NCI-H2107 treated with DMSO at 0.1 percent for 48 hours (cell line): ENCODE data around the gene CFDP1.
"Not testable (repeated sequence)": the region's sequence is repeated elsewhere in the genome, so short reads cannot be mapped to it uniquely, and the experiment has no call there.

ENCODE experiments used
- DNase-seq: peaks from one replicate; lab custom pipeline; 2025; ENCODE audit not compliant: unreplicated experiment; lab: John Stamatoyannopoulos, UW

CFDP1 gene

DNA sequence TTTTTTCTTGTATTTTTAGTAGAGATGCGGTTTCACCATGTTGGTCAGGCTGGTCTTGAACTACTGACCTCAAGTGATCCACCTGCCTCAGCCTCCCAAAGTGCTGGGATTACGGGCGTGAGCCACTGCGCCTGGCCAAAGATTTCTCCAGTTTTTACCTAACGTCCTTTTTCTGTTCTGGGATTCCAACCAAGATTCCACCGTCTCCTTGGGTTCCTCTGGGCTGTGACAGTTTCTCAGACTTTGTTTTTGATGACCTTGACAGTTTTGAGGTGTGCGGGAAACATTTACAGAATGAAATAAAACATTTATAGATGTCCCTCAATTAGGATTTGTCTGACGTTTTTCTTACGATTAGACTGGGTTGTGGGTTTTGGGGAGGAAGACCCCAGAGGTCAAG, 163.9 kb downstream of the CFDP1 start:
- not testable (repeated sequence) for DNase-seq

DNA sequence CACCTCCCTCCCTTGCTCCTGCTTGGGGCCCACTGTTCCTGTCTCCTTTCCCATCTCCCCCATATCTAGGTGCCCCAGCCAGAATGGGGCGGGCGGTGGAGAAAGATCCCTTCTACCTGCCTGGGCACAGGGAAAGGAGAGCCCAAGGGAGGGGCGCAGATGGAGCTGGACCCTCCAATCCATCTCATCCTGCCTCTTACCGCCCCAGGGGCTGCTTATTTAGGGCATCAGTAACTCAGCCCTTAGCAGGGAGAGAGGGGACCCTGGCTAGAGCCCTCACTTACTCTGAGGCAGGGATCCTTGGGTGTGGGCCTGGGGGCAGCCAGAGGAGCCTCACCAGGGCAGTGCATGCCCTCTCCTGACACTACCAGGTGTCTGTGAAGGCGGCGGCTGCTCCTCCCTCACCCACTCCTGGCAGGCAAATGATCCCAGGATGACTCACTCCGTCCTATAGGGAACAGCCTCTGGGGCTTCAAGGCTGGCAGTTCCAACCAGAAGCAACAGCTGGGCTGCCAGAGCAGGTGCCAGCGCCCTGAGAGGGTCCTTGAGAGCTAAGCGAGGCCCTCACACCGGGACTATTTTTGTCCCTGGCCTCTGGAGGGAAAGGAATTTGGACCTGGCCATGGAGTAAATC, 165.6 kb downstream of the CFDP1 start:
- peak; percentile 92 for DNase-seq

DNA sequence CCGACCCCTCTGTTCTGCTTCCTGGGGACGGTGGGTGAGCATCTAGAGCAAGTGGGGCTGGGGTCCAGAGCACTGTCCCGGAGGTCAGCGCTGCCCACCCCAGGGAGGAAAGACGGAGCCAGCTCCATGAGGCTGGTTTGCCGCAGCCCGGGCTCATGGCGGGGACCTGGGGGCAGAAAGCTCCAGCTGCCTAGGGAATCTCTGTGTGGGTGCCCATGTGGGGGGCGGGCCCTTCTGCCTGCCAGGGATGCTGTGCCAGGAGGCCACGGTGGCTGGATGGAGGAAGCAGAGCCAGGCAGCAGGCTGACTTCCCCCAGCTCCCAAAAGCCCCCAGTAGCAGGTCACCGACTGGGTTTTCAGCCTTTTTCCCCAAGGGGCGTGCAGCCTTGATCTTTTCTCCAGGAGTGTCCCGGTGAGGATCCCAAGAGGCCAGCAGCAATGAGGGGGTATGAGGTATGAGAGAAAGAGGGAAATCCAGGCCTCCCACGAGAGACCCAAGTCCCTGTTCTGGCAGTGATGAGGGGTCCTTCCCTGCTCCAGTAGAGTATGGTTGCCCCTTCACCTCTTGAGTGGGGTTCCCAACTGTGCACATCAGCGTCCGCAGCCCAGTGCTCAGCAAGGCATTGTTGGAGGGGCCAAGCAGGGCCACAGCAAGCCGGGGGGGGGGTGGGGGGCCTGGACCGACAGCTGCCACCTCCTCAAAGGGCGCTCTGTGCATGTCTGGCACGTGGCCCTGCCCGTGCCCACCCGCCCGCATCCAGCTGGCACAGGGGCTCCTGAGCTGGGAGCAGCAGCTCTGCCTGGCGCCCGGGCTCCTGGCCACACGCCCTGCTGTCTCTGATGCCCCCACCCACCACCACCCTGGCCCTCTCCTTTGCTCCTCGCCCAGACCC, 166.3 kb downstream of the CFDP1 start:
- no peak for DNase-seq

DNA sequence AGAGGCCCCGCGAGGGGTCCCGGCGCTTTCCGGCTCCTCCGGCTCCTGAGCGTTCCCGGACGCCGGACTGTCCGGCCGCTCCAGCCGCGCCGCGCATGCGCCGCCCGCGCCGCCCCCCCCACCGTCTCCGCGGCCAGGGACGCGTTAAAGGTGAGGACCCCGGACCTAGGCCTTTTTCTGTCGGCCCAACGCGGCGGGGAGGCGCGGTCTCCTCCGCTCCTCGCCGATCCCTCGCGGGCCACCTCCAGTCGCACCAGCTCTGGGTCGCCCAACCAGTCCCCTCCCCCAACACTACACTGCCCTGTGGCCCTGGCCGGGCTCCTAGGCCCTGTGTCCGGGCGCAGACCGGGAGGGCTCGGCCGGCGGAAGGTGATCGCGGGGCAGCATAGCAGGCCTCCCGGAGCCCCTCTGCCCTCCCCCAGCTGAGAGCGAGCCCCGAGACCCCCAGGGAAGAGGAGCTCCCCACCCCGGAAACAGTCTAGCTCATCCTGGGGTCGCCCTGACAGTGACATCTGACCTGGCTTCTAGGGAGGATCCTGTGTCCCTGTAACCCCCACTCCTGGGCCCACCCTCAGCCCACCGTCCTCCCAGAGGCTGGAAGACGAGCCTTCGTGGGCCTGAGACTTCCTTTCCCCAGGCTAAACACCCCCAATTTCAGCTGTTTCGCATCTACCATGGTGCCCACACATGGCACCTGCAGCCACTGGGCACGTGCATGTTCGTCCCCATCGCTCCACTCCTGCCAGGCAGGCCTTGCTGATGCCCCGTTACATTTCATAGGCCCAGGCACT, 167.2 kb downstream of the CFDP1 start:
- no peak for DNase-seq

DNA sequence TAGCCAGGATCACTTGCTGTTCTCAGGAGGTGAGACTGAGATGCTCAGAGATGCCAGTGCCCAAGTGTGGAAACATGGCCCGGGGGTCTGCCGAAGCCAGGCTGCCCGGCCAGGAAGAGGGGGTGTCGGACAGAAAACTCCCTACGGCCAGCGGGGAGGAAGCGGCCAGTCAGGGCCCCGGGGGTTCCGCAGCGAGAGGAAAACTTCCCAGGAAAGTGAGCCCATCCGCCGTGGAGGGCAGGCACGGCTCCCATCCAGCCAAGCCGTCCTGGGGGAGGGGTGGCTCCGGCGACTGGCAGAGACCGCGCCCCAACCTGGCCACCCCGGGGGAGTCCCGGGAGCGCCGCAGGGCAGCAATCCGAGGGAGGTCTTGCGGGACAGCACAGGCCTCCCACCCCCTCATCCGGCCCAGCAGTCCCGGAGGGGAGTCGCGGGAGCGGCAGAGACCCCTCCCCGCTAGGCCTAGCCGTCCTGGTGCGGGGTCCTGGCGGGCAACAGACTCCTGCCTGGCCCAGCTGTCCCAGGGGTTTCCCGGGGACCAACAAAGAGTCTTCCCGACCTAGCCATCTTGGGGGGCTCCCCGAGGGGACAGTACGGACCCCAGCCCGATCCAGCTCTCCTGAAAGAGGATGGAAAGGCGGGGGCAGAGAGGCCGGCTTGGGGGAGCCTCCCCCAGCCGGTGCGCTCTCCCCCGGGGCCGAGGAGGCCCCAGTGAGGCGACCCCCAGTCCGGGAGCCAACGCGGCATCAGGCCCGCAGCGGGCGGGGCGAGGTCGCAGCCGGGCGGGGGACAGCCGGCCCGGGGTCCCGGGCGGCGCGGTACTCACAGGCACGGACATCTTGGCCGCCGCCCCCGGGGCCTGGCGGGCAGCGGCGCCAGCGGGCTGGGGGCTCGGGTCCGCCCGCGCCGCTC, 168.0 kb downstream of the CFDP1 start:
- no peak for DNase-seq

DNA sequence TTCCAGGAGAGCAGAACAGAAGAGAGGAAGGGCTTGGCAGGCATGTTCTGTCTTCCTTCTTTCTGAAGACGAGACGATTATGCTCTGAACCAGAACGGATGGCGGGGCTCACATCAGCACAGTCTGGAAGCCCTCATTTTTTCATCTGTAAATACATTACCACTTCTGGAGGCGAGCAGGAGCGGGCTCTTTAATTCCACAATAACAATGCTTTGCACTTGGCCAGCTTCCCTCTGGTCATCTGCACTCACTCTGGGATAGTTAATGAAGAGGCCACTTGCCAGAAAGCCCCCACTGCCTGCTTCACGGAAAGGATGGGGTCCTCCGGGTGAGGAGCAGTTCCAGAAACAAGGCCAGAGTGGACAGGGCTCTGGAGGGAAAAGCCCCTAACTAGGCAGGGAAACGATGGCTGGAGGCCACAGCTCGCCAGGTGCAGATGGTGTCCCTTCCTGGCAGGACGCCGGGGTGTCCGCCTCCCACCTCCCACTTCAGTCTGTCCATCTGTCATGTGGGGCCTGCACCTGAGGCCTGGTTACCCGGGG, 168.8 kb downstream of the CFDP1 start:
- no peak for DNase-seq

DNA sequence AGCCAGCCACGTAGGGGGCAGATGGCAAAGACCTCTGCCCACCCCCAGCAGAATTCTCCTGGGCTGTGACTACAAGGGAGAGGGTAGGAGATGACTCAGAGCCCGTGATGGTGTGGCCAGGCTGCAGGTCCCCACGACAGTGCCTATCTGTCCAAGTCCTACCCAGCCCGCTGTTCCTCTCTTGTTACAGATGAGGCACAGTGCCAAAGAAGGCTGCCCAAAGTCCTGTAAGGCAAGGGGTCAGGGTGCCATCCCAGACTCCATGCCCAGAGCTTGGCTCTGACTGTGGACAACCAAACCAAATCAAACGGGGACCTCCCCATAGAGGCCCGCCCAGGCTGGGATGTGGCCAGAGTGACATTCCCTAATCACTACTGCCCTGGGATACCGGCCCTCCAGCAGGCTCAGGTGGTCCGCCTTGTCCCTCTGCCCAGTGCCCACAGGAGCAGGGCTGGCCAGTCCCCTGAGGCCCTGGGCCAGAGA, 169.3 kb downstream of the CFDP1 start:
- no peak for DNase-seq

DNA sequence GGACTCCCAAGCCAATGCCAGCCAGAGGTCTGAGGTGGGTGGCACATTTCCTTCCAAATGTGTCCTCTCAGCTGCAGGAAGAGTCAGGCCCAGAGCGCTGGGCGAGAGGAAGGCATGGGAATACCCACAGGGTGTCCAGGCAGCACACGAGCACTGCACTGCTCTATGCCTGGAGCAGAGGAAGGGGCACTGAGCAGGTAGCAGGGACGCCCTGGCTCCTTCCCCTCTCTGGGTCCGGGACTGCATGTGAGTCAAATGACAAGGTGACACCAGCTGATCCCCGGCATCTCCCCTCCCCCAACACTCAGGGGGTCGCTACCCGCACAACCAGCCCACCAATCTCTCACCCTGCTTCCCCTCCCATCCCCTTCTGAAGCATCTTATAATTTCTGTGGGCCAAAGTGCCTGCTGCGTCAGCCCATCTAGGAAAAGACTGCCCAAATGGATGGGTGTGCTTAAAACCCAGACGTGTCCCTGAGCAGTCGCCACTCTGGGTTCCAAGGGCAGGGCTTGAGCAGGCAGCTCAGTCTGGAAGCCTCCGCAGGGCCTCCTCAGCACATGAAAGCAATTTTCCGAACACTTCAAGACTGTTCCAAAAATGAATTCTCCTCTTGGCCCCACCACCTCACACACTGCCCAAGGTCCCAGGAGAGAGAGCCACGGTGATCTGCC, 169.9 kb downstream of the CFDP1 start:
- no peak for DNase-seq

DNA sequence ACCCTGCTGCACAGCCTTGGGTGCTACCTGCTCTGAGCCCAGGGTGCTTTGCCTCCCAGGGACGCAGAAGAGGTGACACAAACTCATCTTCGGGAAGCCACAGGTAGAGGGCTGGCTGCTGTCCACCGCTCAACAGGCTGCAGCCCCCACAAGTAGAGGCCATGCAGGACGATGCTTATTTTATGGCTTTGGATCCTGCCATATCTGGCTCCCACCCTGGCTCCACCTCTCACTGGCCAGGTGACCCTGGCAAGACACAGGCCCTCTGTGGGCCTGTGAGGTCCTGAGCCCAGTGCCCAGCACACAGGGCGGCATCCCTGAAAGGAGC, 170.5 kb downstream of the CFDP1 start:
- DNase-seq: no peak

DNA sequence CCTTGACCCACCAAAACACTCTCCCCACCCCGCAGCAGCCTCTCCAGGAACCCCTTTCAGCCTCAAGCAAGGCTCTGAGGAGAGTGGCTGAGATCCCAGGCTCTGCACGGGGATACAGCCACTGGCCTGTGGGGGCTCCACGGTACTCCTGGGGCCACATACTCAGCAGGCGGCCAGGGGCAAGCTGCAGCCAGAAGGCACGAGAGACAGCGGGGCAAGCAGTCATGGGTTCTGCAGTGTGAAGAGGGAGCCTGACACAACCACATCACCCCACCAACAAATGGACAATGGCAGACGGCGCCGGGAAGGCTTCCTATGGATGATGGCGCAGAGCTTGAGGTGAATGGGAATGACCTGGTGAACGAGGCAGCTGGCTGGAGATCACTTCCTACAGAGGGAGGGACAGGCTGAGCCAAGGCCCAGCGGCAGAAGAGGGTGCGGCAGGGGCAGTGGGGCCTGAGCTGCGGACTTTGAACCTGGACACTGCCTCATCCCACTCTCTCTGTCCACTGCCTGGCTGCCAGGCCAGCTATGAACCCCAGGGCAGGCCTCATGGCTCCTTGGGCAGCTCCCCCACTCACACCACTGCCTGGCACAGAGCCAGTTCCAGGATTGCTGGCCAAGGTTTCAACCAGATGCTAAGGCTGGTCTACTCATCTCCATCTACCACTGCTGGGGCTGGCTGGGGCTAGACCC, 171.1 kb downstream of the CFDP1 start:
- DNase-seq: no peak

DNA sequence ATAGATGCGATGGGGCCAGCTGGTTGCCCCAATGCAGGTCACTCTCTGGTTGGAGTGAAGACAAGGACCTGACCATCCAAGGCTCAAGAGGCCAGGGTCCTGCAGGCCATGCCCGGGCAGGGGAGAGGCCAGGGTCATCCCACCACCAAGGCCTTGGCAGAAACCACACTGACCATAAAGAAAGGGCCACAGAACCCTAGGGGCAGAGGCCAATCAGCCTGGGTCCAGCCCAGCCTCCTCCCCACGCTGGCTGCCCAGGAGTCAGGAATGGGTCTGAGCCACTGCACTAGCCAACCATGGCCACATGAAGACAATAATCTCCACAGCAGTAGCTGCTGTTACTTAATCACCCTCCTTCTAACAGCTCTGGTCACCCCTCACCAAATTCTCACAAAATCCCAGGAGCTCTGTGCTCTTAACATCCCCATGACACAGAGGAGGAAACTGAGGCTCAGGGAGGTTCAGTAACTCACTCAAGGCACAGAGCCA, 171.7 kb downstream of the CFDP1 start:
- no peak for DNase-seq

DNA sequence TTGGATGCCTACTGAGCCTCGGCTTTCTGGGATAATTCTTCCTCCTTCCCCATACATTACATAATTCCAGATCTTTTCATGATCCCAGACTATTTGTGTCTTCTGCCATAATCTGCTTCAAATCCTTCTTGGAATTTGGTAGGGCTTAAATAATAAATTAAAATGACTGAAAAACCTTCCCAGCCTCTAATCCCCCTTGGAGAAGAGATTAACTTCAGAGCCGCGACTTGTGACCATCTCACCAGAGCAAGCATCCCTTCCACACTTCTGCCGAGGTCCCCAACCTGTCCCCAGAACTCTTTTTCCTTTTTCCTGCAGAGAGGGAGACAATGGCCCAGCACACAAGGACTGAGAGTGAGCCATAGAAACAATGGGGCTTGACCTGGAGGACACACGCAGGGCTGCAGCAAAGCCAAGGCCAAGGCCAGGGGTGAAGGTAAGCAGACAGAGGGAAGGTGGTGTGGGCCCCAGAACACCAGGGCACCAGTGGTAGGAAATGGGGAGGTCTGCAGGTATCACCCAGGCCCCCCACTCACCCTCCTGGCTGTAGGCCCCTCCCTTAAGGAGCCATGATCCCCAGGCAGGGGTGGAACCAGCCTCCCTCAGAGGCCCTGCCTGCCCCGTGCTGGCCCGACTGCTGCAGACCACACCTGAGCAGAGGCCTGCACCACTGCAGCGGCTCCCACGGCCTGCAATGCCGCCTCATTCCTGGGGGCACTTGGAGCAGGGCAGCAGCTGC, 172.3 kb downstream of the CFDP1 start:
- DNase-seq: no peak

DNA sequence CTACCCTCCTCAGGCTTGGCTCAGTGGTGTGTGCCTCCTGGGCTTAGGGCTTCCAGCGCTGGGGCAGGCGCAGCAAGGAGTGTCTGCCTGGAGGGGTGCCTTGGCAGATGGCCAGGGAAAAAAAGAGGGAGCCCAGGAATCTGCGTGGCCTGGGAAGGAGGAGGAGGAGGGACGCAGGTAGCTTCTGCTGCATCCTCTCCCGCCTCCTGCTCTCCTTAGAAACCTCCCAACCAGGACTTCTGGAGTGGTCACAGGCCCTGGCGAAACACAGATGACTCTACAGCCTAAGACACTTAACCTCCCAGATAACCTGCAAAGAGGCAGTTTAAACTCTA, 174.5 kb downstream of the CFDP1 start:
- DNase-seq: no peak

DNA sequence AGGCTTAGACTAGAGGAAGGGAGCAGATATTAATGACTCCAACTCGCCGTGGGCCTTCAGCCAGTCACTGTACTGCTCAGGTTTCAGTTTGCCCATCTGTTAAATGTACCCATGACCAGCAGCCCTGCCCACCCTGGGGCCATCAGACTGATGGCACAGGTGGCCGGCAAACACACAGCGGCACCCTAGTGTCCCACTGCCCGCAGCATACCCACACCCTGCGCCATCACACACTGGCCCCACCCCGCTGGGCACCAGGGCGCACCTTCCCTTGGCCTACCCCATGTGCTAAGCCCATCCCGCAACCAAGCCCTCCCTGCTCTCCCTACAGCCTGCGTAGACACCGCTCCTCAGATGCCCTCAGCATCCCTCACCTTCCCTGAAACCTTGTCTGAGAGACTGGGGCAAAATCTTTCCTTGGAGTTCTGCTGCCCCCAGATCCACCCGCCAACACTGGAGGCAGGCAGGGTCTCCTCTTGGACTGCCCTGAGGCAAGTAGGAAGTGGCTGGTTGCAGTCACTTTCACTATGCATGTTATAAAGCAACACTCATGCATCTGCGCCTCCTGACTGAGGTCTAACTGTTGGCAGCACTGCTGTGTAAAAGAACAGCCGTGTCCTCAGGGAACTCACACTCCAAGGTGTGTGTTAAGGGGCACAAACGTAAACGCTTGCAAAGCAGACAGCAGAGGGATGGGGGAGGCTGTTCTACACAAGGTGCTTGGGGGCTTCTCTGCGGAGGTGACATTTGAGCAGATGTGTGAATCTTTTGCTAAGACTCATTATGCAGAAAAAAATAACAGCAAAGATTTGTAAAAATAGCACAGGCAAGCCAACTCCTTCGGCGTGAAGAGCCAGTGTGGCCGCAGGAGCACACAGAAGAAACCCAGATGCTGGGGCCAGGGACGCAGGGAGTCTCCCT, 175.2 kb downstream of the CFDP1 start:
- DNase-seq: no peak

DNA sequence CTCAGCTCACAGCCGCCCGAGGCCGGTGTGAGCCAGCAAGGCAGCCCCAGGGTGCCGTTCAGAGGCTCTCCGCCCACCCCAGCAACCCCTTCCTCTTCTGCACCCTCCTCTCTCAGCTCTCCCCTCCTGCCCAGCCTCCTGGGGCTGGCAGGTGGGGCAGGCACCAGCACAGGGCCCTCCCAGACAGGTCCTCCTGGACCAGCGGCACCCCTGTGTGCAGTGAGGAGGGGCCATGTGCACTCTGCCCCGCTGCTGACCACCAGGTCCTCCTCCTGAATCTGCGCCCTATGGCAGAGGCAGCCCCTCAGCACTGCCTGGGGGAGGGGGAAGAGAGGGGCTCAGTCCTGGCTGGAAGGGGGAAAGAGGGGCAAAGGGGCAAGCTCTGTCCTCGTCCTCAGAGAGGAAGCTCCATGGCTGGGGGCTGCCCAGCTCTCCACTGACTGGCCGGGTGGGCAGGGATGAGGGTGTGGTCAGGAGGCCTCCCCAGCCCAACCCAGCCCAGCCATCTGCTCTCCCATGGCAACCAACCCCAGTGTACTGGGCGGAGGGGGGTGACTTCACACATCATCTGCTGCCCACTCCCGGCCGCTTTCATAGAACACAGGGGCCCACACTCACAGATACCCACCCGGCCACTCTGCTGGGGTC, 176.5 kb downstream of the CFDP1 start:
- no peak for DNase-seq

DNA sequence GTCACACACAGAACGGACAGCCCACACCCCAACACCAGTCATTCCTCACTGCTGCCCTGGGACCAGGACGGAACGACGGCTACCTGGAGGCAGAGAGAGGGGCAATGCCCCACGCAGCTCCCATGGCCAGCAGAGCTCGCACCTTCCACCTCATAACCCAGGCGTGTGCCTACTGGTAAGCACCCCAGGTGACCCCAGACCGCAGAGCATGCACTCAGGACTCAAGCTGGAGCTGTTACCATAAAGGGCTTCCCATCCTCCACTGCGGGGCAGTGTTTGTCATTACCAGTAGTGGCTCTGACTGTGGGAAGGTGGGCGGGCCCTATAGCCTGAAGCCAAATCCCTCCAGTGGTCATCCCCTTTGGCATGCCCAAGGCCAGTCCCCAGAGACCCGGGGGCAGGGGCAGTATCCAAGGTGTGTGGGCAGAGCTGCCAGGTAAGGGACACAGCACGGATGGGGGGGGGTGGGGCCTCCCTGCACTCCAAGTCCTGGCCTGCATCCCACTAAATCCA, 177.2 kb downstream of the CFDP1 start:
- DNase-seq: no peak

DNA sequence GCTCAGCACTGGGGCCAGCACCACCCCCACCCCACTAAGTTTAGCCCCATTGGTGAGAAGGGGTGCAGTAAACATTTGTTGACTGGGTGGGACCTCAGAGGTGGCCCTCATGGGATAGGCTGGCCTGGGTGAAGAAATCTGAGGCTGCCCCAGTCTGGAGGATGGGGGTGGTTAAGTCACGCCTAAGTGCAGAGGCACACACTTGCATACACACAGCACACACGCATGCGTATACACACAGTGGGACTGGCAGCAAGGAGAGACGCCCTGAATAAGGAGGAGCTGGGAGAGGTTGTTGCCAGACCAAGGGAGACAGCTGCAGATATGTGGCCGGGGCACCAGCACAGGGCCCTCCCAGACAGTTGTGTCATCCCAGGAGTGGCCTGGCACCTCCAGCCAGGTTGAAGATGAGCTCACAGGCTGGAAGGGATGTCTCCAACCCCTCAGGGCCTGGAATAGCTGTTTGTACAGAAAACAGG, 178.9 kb downstream of the CFDP1 start:
- no peak for DNase-seq
